ENCODE data around the gene RAX2.

- no peak for TF ChIP-seq CTCF (conservative IDR thresholded peaks at IDR 0.05)
- no peak for TF ChIP-seq EZH2 (IDR thresholded peaks at IDR 0.05; ENCODE audit: low read depth)
These were observed 2.8 kb upstream of the RAX2 start for GRCh38 chr19:3774621-3775373.
